GM19438 (cell line): ENCODE measurements around the gene CNTN1.

Experiments
- ATAC-seq: cut with Tn5 transposase; IDR thresholded peaks from one replicate; pipeline ENCODE4 v1.9.1; 2021; ENCODE audit warnings: low read depth; ENCODE audit not compliant: unreplicated experiment

Gene CNTN1

GRCh38 chr12:40691913-40692764 lies at the start of gene CNTN1:
Gene CNTN1, plus strand, starts transcription at chr12:40692439.
- peak; percentile 66 for ATAC-seq

- ATAC-seq, result no peak
Observed at GRCh38 chr12:40643506-40643905, 48.7 kb upstream of the CNTN1 start.

- ATAC-seq, result no peak
Observed at GRCh38 chr12:40643976-40644375, 48.3 kb upstream of the CNTN1 start.

- no peak for ATAC-seq
Observed at GRCh38 chr12:40644708-40645107, 47.5 kb upstream of the CNTN1 start.

GRCh38 chr12:40645361-40645760 lies 46.9 kb upstream of the CNTN1 start:
- ATAC-seq, result no peak

- no peak for ATAC-seq
Observed at GRCh38 chr12:40646456-40646855, 45.8 kb upstream of the CNTN1 start.

- no peak for ATAC-seq
Observed at GRCh38 chr12:40646911-40647310, 45.3 kb upstream of the CNTN1 start.

GRCh38 chr12:40647651-40648050 lies 44.6 kb upstream of the CNTN1 start:
- no peak for ATAC-seq

- no peak for ATAC-seq
Observed at GRCh38 chr12:40648519-40648918, 43.7 kb upstream of the CNTN1 start.

GRCh38 chr12:40650038-40650704 lies 42.1 kb upstream of the CNTN1 start:
- no peak for ATAC-seq

- ATAC-seq, result no peak
Observed at GRCh38 chr12:40655451-40655850, 36.8 kb upstream of the CNTN1 start.

- ATAC-seq, result no peak
Observed at GRCh38 chr12:40662366-40662765, 29.9 kb upstream of the CNTN1 start.

GRCh38 chr12:40663781-40664180 lies 28.5 kb upstream of the CNTN1 start:
- ATAC-seq, result no peak

- no peak for ATAC-seq
Observed at GRCh38 chr12:40668099-40668529, 24.1 kb upstream of the CNTN1 start.

- ATAC-seq, result no peak
Observed at GRCh38 chr12:40672741-40673271, 19.4 kb upstream of the CNTN1 start.

GRCh38 chr12:40681148-40681547 lies 11.1 kb upstream of the CNTN1 start:
- ATAC-seq, result no peak

GRCh38 chr12:40684986-40685385 lies 7.3 kb upstream of the CNTN1 start:
- no peak for ATAC-seq

- no peak for ATAC-seq
Observed at GRCh38 chr12:40688085-40688725, 4.0 kb upstream of the CNTN1 start.

- no peak for ATAC-seq
Observed at GRCh38 chr12:40689576-40689975, 2.7 kb upstream of the CNTN1 start.

- no peak for ATAC-seq
Observed at GRCh38 chr12:40692765-40693206, 547 bp downstream of the CNTN1 start.

GRCh38 chr12:40693207-40693821 lies 1.1 kb downstream of the CNTN1 start:
- no peak for ATAC-seq
